ENCODE measurements around the gene POLR2L. TPM values are rescaled to one million over a fixed set of nuclear protein-coding genes. Genes with fewer than 3 reads are reported as not detected.

POLR2L gene
- total and polyA plus RNA-seq, 12 donors: 26.2 to 206 (median 109) TPM

DNA sequence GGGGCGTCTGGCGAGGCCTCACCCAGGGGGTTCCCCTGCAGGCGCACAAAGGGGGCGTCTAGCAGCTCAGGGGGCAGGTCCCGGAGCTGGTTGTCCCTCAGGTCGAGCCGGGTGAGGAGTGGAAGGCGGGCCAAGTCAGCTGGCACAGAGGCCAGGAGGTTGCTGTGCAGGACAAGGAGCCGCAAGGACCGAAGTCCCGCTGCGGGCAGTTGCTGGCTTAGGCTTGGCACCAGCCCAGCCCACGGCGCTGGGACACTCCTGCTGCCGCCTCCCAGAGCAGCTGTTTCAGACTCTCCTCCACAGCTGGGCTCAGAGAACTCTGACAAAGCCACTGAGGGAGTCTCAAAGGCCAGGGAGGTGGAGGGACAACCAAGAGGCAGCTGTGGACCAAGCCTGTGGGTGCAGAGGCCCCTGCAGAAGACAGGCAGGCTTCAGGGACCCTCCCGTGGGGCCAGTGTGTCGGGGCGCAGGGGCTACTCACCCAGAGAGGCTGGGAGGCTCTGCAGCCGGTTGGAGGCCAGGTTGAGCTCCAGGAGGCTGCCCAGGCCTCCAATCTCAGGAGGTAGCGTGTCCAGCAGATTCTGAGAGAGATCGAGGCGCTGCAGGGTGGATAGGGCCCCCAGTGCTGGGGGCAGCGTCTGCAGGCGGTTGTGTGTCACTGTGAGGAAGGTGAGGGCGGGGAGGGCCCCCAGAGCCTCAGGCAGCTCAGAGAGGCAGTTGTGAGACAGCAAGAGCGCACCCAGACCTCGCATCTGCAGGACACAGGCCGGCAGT lies 39.4 kb downstream of the POLR2L start:
- peaks cover 0 to 42% of the 10 kb centered on the region in 2 donors for H3K36me3 ChIP-seq (replicated peaks in 1 of 2)
- no peak for DNase-seq
- no peak overlapping the region for H3K4me3 ChIP-seq
- 91 to 95% (median 94%) methylated on average over 6 to 28 of the region's 28 CpGs for WGBS, 4 donors
- peaks cover 8 to 17% of the 10 kb centered on the region in 2 donors for H3K4me1 ChIP-seq (replicated peaks in 1 of 2)
- TF ChIP-seq, protein P1, sequence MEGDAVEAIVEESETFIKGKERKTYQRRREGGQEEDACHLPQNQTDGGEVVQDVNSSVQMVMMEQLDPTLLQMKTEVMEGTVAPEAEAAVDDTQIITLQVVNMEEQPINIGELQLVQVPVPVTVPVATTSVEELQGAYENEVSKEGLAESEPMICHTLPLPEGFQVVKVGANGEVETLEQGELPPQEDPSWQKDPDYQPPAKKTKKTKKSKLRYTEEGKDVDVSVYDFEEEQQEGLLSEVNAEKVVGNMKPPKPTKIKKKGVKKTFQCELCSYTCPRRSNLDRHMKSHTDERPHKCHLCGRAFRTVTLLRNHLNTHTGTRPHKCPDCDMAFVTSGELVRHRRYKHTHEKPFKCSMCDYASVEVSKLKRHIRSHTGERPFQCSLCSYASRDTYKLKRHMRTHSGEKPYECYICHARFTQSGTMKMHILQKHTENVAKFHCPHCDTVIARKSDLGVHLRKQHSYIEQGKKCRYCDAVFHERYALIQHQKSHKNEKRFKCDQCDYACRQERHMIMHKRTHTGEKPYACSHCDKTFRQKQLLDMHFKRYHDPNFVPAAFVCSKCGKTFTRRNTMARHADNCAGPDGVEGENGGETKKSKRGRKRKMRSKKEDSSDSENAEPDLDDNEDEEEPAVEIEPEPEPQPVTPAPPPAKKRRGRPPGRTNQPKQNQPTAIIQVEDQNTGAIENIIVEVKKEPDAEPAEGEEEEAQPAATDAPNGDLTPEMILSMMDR (IDR thresholded peaks at IDR 0.05): no peak
- intact Hi-C loops (cut with DNase I): no loop called here
- H3K27ac ChIP-seq: no peak overlapping the region
- no peaks in the 10 kb centered on the region for H3K9me3 ChIP-seq (replicated peaks in 1 of 3)
- no peaks in the 10 kb centered on the region for H3K27me3 ChIP-seq

DNA sequence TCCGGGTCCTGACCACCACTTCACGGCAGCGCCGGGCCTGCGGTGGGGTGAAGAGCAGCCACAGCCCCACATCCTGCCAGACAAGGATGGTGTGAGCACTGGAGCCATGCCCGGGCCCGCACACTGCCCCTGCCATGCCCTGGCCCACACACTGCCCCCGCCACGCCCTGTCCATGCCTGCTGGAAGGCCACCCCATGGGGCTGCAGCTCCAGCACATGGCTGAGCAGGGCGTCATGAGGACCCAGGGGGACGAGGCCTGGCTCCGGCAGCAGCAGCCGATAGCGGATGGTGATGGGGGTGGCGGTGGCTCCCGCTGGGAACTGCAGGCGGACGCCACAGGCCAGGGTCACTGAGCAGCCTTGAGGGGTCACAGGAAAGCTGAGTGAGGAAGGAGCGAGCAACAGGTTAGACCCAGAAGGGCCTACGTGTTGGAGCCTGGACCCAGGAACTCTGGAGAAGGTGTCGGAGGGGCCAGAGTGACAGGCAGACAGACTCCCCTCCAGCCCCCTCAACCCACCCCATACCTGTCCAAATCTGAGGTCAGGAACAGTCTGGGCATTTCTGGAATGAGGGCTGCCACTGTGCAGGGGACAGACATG lies 40.2 kb downstream of the POLR2L start:
- intact Hi-C loops (cut with DNase I): no loop called here
- H3K27me3 ChIP-seq: no peaks in the 10 kb centered on the region
- H3K36me3 ChIP-seq (replicated peaks in 1 of 2): peaks cover 0 to 42% of the 10 kb centered on the region in 2 donors
- no peak for DNase-seq
- H3K4me3 ChIP-seq: no peak overlapping the region
- no peak overlapping the region for H3K27ac ChIP-seq
- H3K9me3 ChIP-seq (replicated peaks in 1 of 3): no peaks in the 10 kb centered on the region
- TF ChIP-seq, protein P1 (IDR thresholded peaks at IDR 0.05): no peak
- no peak for TF ChIP-seq POLR2A (IDR thresholded peaks at IDR 0.05)
- peaks cover 11 to 20% of the 10 kb centered on the region in 2 donors for H3K4me1 ChIP-seq (replicated peaks in 1 of 2)
- WGBS, 4 donors: 94 to 98% (median 95%) methylated on average over 11 to 21 of the region's 21 CpGs

DNA sequence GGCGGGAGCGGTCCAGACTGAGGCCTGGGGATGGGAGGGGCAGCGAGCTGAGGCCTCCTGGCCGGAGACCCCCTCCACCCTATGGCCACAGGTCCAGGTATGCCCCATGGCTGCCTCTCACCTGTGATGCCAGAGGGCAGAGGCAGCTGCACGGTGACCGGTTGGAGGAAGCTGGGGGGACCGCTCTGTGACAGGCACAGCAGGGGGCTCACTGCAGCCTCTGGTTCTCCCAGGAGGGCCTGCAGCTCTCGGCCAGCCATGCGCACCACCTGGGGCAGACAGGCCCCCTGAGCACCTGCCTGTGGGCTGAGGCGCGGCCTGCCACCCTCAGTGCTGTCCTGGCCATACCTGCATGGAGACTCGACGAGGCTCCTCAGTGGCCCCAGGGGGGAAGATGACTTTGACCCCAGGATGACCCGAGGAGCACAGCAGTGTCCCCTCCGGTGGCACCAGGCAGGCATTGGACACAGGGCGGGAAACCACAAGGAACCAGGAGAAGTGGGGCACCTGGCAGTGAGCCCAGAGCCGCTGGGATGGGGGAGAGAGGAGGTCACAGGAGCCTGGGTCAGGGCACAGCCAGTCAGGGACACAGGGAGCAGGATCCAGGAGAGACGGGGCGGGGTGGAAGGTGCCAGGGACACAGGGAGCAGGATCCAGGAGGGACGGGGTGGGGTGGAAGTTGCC lies 41.1 kb downstream of the POLR2L start:
- Histone ChIP-seq H3K4me3 (no peak overlapping the region), H3K36me3 (replicated peaks in 1 of 2) (peaks cover 0 to 42% of the 10 kb centered on the region in 2 donors), H3K9me3 (replicated peaks in 1 of 3) (no peaks in the 10 kb centered on the region), H3K27ac (no peak overlapping the region), H3K4me1 (replicated peaks in 1 of 2) (peaks cover 19 to 29% of the 10 kb centered on the region in 2 donors), H3K27me3 (no peaks in the 10 kb centered on the region)
- intact Hi-C loops (cut with DNase I): no loop called here
- no peak for DNase-seq
- WGBS, 4 donors: 80 to 90% (median 90%) methylated on average over 9 to 20 of the region's 20 CpGs
- TF ChIP-seq, protein P1 (IDR thresholded peaks at IDR 0.05): no peak
- no peak for TF ChIP-seq POLR2A (IDR thresholded peaks at IDR 0.05)

DNA sequence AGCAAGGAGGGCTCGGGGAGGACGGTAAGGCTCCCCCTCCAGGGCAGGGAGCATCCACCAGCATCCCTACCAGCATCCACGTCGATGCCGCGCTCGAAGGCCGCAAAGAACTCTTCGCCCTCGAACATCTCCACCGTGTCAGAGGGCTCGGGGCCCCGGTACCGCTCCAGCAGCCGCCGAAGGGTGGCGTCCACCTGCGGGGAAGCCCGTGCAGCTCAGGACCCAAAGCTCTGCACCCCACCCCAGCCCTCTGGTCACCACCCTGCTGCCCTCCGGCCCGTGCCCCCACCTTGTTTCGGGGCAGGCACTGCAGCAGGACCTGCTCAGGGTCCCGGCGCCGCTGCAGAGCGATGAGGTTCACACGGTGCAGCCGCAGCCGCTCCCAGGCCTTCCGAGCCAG lies 41.9 kb downstream of the POLR2L start:
- no peak for TF ChIP-seq POLR2A (IDR thresholded peaks at IDR 0.05)
- TF ChIP-seq, protein P1 (IDR thresholded peaks at IDR 0.05): no peak
- Histone ChIP-seq H3K4me1 (replicated peaks in 1 of 2) (peaks cover 24 to 32% of the 10 kb centered on the region in 2 donors), H3K27me3 (no peaks in the 10 kb centered on the region), H3K9me3 (replicated peaks in 1 of 3) (no peaks in the 10 kb centered on the region), H3K27ac (no peak overlapping the region), H3K4me3 (no peak overlapping the region), H3K36me3 (replicated peaks in 1 of 2) (peaks cover 0 to 42% of the 10 kb centered on the region in 2 donors)
- 87 to 95% (median 91%) methylated on average over 9 to 30 of the region's 30 CpGs for WGBS, 4 donors
- no peak for DNase-seq
- intact Hi-C loops (cut with DNase I): no loop called here

All from adrenal gland (tissue), 12 donors.